Fibroblast of skin of scalp (primary cell): ENCODE results near the gene COL18A1.
"Not testable (repeated sequence)": the region's sequence is repeated elsewhere in the genome, so short reads cannot be mapped to it uniquely, and the experiment has no call there.

Experiments
- DNase-seq: peaks from one replicate; pipeline ENCODE4 v3.0.0-alpha.2; 2013

COL18A1 gene

GRCh38 chr21:45367402-45368351 lies 37.3 kb upstream of the COL18A1 start:
- DNase-seq = no peak

- not testable (repeated sequence) for DNase-seq
Observed at GRCh38 chr21:45369018-45369417, 35.9 kb upstream of the COL18A1 start.

- no peak for DNase-seq
Observed at GRCh38 chr21:45370575-45370974, 34.4 kb upstream of the COL18A1 start.

GRCh38 chr21:45371081-45371480 lies 33.9 kb upstream of the COL18A1 start:
- DNase-seq = no peak

- no peak for DNase-seq
Observed at GRCh38 chr21:45371655-45372054, 33.3 kb upstream of the COL18A1 start.

GRCh38 chr21:45372732-45373355 lies 32.1 kb upstream of the COL18A1 start:
- no peak for DNase-seq

- no peak for DNase-seq
Observed at GRCh38 chr21:45373991-45374816, 30.8 kb upstream of the COL18A1 start.

GRCh38 chr21:45374826-45375455 lies 30.0 kb upstream of the COL18A1 start:
- no peak for DNase-seq

- DNase-seq = peak; percentile 49
Observed at GRCh38 chr21:45376459-45377324, 28.3 kb upstream of the COL18A1 start.

GRCh38 chr21:45377325-45377709 lies 27.6 kb upstream of the COL18A1 start:
- DNase-seq = no peak

GRCh38 chr21:45377866-45378257 lies 27.1 kb upstream of the COL18A1 start:
- DNase-seq = no peak

- DNase-seq = peak; percentile 59
Observed at GRCh38 chr21:45378258-45378966, 26.6 kb upstream of the COL18A1 start.

- no peak for DNase-seq
Observed at GRCh38 chr21:45379171-45379900, 25.6 kb upstream of the COL18A1 start.

GRCh38 chr21:45379901-45380330 lies 25.0 kb upstream of the COL18A1 start:
- no peak for DNase-seq

- DNase-seq = no peak
Observed at GRCh38 chr21:45380566-45380965, 24.4 kb upstream of the COL18A1 start.

GRCh38 chr21:45381036-45381787 lies 23.8 kb upstream of the COL18A1 start:
- no peak for DNase-seq

- no peak for DNase-seq
Observed at GRCh38 chr21:45381865-45382696, 22.9 kb upstream of the COL18A1 start.

- DNase-seq = no peak
Observed at GRCh38 chr21:45382697-45382997, 22.3 kb upstream of the COL18A1 start.
